H1 (cell line): ENCODE measurements around the gene TP53BP2. TPM values are rescaled to one million over a fixed set of nuclear protein-coding genes. Genes with fewer than 3 reads are reported as not detected.

Source experiments
- CTCF ChIA-PET: fragments of 300-600 bp; sonication (Branson Sonifier 250); formaldehyde crosslinking; loops from one replicate; lab custom pipeline; 2021; ENCODE audit not compliant: partially characterized antibody; lab: Charles Lee
- POLR2A ChIA-PET: fragments of 300-600 bp; sonication (Branson Sonifier 250); formaldehyde crosslinking; loops from one replicate; lab custom pipeline; 2021; ENCODE audit warnings: inconsistent platforms; ENCODE audit not compliant: partially characterized antibody; lab: Charles Lee
- DNase-seq, 2 experiments: peaks; one replicate each; pipeline versions ENCODE4 v3.0.0 to v3.0.0-alpha.2; 2010 to 2022; ENCODE audit warnings: low spot score in 2 of 2, low read depth in 1 of 2, mixed read lengths in 1 of 2
- FAIRE-seq: peaks from 2 replicates; lab custom pipeline; 2011; peaks lifted over from hg19 to GRCh38; lab: Jason Lieb, UNC
- H2AFZ ChIP-seq: 2 replicates; pipeline ENCODE4 v1.8.1; 2012; ENCODE audit warnings: low read length, inconsistent platforms
- H2AK5ac ChIP-seq: 2 replicates; pipeline ENCODE4 v1.6.1; 2013; ENCODE audit warnings: low read depth, low read length
- H2BK120ac ChIP-seq: replicated peaks from 2 replicates; pipeline ENCODE3; 2013; ENCODE audit warnings: low read depth, low read length, inconsistent platforms
- H2BK12ac ChIP-seq: 2 replicates; pipeline ENCODE4 v1.6.1; 2013; ENCODE audit warnings: low read depth, low read length
- H2BK15ac ChIP-seq: 2 replicates; pipeline ENCODE4 v1.6.1; 2013; ENCODE audit warnings: low read length
- H2BK20ac ChIP-seq: 2 replicates; pipeline ENCODE4 v1.6.1; 2013; ENCODE audit warnings: low read length
- H2BK5ac ChIP-seq: 2 replicates; pipeline ENCODE4 v1.6.1; 2013; ENCODE audit warnings: low read depth, low read length
- H3K14ac ChIP-seq: 2 replicates; pipeline ENCODE4 v1.6.1; 2013; ENCODE audit warnings: inconsistent platforms; ENCODE audit not compliant: insufficient read length
- H3K18ac ChIP-seq: 2 replicates; pipeline ENCODE4 v1.6.1; 2013; ENCODE audit warnings: low read length; ENCODE audit errors: extremely low read depth
- H3K23ac ChIP-seq: 2 replicates; pipeline ENCODE4 v1.6.1; 2013; ENCODE audit warnings: inconsistent platforms; ENCODE audit not compliant: insufficient read length
- H3K23me2 ChIP-seq: 2 replicates; pipeline ENCODE4 v1.6.1; 2013; ENCODE audit warnings: low read depth, low read length
- H3K27ac ChIP-seq: 2 replicates; pipeline ENCODE4 v1.6.1; 2011; ENCODE audit warnings: low read depth, low read length, inconsistent platforms
- H3K27me3 ChIP-seq, 4 experiments: replicated peaks in 1 of 4; 1 replicate in 1 of 4; 2 replicates in 3 of 4; pipeline versions ENCODE4 v1.6.1 to v1.8.1; 2011 to 2013; ENCODE audit warnings: low read length in 3 of 4, mild to moderate bottlenecking in 3 of 4, inconsistent platforms in 2 of 4, mixed read lengths in 2 of 4, moderate library complexity in 1 of 4; ENCODE audit not compliant: control insufficient read depth in 3 of 4, insufficient read depth in 3 of 4; ENCODE audit errors: extremely low read depth in 1 of 4
- H3K36me3 ChIP-seq, 4 experiments: 2 replicates each; pipeline versions ENCODE4 v1.6.1 to v1.8.1; 2011 to 2013; ENCODE audit warnings: mild to moderate bottlenecking in 4 of 4, low read length in 3 of 4, moderate library complexity in 2 of 4, control low read depth in 1 of 4, inconsistent platforms in 1 of 4; ENCODE audit not compliant: insufficient read depth in 4 of 4, control insufficient read depth in 2 of 4
- H3K4ac ChIP-seq: replicated peaks from 2 replicates; pipeline ENCODE3; 2013; ENCODE audit warnings: low read length, low read depth, mixed read lengths, inconsistent platforms; ENCODE audit not compliant: insufficient read length
- H3K4me1 ChIP-seq, 4 experiments: replicated peaks in 1 of 4; 1 replicate in 1 of 4; 2 replicates in 3 of 4; pipeline versions ENCODE4 v1.6.1 to v1.8.1; 2011 to 2013; ENCODE audit warnings: low read length in 3 of 4, inconsistent platforms in 2 of 4, mixed read lengths in 1 of 4; ENCODE audit not compliant: insufficient read depth in 4 of 4, control insufficient read depth in 3 of 4
- H3K4me2 ChIP-seq, 2 experiments: 2 replicates each; pipeline versions ENCODE4 v1.6.1 to v1.8.1; 2011 to 2013; ENCODE audit warnings: low read depth in 2 of 2, low read length in 2 of 2, control low read depth in 1 of 2, inconsistent platforms in 1 of 2, mild to moderate bottlenecking in 1 of 2; ENCODE audit not compliant: insufficient read depth in 1 of 2
- H3K4me3 ChIP-seq, 4 experiments: fragments of 200-600, 300-600 bp in 1 of 4; sonication (generic), shearing (Covaris generic), sonication (Bioruptor Twin) in 1 of 4; 2 replicates each; pipeline versions ENCODE4 v1.5.1 to v1.8.1; 2011 to 2016; ENCODE audit warnings: low read length in 4 of 4, low read depth in 3 of 4, control low read depth in 2 of 4, inconsistent platforms in 2 of 4, mild to moderate bottlenecking in 2 of 4, mixed read lengths in 1 of 4, moderate library complexity in 1 of 4; ENCODE audit not compliant: insufficient read depth in 2 of 4; ENCODE audit errors: extremely low read depth in 1 of 4
- H3K56ac ChIP-seq: replicated peaks from 2 replicates; pipeline ENCODE3; 2013; ENCODE audit warnings: low read depth, mild to moderate bottlenecking, mixed read lengths, low read length, inconsistent platforms; ENCODE audit not compliant: insufficient read length
- H3K79me1 ChIP-seq: 2 replicates; pipeline ENCODE4 v1.6.1; 2013; ENCODE audit warnings: low read depth, low read length, control low read depth
- H3K79me2 ChIP-seq, 2 experiments: 2 replicates each; pipeline versions ENCODE4 v1.6.1 to v1.8.1; 2012 to 2013; ENCODE audit warnings: low read length in 2 of 2, mild to moderate bottlenecking in 2 of 2, inconsistent platforms in 1 of 2; ENCODE audit not compliant: insufficient read depth in 2 of 2, control insufficient read depth in 1 of 2
- H3K9ac ChIP-seq, 4 experiments: replicated peaks in 1 of 4; 1 replicate in 1 of 4; 2 replicates in 3 of 4; pipeline versions ENCODE4 v1.6.1 to v1.8.1; 2011 to 2013; ENCODE audit warnings: low read depth in 3 of 4, low read length in 3 of 4, control low read depth in 2 of 4, mild to moderate bottlenecking in 2 of 4, moderate library complexity in 2 of 4, inconsistent platforms in 1 of 4; ENCODE audit errors: extremely low read depth in 1 of 4
- H3K9me3 ChIP-seq, 2 experiments: 2 replicates each; pipeline versions ENCODE4 v1.6.1 to v1.8.1; 2012 to 2013; ENCODE audit warnings: mild to moderate bottlenecking in 2 of 2, moderate library complexity in 2 of 2, control low read depth in 1 of 2, inconsistent platforms in 1 of 2, low read depth in 1 of 2, low read length in 1 of 2, mixed read lengths in 1 of 2; ENCODE audit not compliant: insufficient read depth in 2 of 2
- H4K20me1 ChIP-seq, 2 experiments: replicated peaks in 1 of 2; 2 replicates each; pipeline versions ENCODE3 to v1.8.1; 2011 to 2013; ENCODE audit warnings: inconsistent platforms in 2 of 2, low read length in 2 of 2, mild to moderate bottlenecking in 1 of 2; ENCODE audit not compliant: insufficient read depth in 2 of 2, control insufficient read depth in 1 of 2
- H4K5ac ChIP-seq: 2 replicates; pipeline ENCODE4 v1.6.1; 2013; ENCODE audit warnings: low read length, low read depth, mixed read lengths, inconsistent platforms; ENCODE audit not compliant: insufficient read length
- H4K8ac ChIP-seq: 2 replicates; pipeline ENCODE4 v1.8.0; 2013; ENCODE audit warnings: mild to moderate bottlenecking, moderate library complexity, low read length, inconsistent platforms; ENCODE audit not compliant: insufficient read depth; ENCODE audit errors: extremely low read depth
- H4K91ac ChIP-seq: replicated peaks from 2 replicates; pipeline ENCODE3; 2013; ENCODE audit warnings: low read length, mixed read lengths, inconsistent platforms; ENCODE audit not compliant: insufficient read length
- BACH1 ChIP-seq: IDR thresholded peaks from 2 replicates; pipeline ENCODE4 v1.6.1; 2012; ENCODE audit warnings: low read length, improper control_type of control experiment
- CHD2 ChIP-seq: IDR thresholded peaks from 2 replicates; pipeline ENCODE4 v1.6.1; 2012; ENCODE audit warnings: low read length, improper control_type of control experiment
- EP300 ChIP-seq, 2 experiments: IDR thresholded peaks; 1 replicate in 1 of 2; 2 replicates in 1 of 2; pipeline ENCODE4 v1.6.1; 2011 to 2012; ENCODE audit warnings: low read depth in 2 of 2, low read length in 2 of 2, mild to moderate bottlenecking in 2 of 2, borderline replicate concordance in 1 of 2, inconsistent platforms in 1 of 2, moderate library complexity in 1 of 2
- EZH2 ChIP-seq: fragments of 200-600 bp; sonication (generic); IDR thresholded peaks from 2 replicates; pipeline ENCODE4 v1.7.1; 2012; ENCODE audit warnings: low read depth, mild to moderate bottlenecking, moderate library complexity, low read length, inconsistent platforms; ENCODE audit not compliant: severe bottlenecking
- HDAC2 ChIP-seq, 2 experiments: fragments of 300-600 bp in 1 of 2; sonication (generic) in 1 of 2; IDR thresholded peaks; 2 replicates each; pipeline ENCODE4 v1.6.1; 2011 to 2012; ENCODE audit warnings: low read depth in 2 of 2, low read length in 2 of 2, mild to moderate bottlenecking in 2 of 2, moderate library complexity in 2 of 2, borderline replicate concordance in 1 of 2, inconsistent platforms in 1 of 2
- JUND ChIP-seq: IDR thresholded peaks from 2 replicates; pipeline ENCODE4 v1.6.1; 2011; ENCODE audit warnings: mild to moderate bottlenecking, improper control_type of control experiment, low read length
- MAFK ChIP-seq: IDR thresholded peaks from 2 replicates; pipeline ENCODE4 v1.6.1; 2012; ENCODE audit warnings: low read depth, mild to moderate bottlenecking, improper control_type of control experiment, low read length
- POU5F1 ChIP-seq: IDR thresholded peaks from 2 replicates; pipeline ENCODE4 v1.6.1; 2011; ENCODE audit warnings: low read depth, mild to moderate bottlenecking, low read length, moderate library complexity
- RAD21 ChIP-seq, 2 experiments: IDR thresholded peaks in 1 of 2; conservative IDR thresholded peaks in 1 of 2; 2 replicates each; pipeline ENCODE4 v1.6.1; 2011; ENCODE audit warnings: low read depth in 2 of 2, low read length in 2 of 2, improper control_type of control experiment in 1 of 2, inconsistent platforms in 1 of 2, mild to moderate bottlenecking in 1 of 2, moderate library complexity in 1 of 2
- RXRA ChIP-seq: IDR thresholded peaks from 2 replicates; pipeline ENCODE4 v1.6.1; 2011; ENCODE audit warnings: low read depth, mild to moderate bottlenecking, low read length, moderate library complexity; ENCODE audit not compliant: insufficient read depth
- TCF12 ChIP-seq: IDR thresholded peaks from 2 replicates; pipeline ENCODE4 v1.6.1; 2011; ENCODE audit warnings: low read depth, mild to moderate bottlenecking, low read length
- WGBS, 2 experiments: shearing (Covaris generic) in 1 of 2; methylation state at CpG; one replicate each; pipeline versions ENCODE4 v1.1.6 to v1.1.7; 2013 to 2015; ENCODE audit warnings: low lambda C conversion rate in 2 of 2, mixed read lengths in 2 of 2, inconsistent platforms in 1 of 2, low coverage in 1 of 2, missing lambda C conversion rate in 1 of 2; ENCODE audit not compliant: insufficient replicate concordance in 2 of 2, insufficient coverage in 1 of 2, insufficient read length in 1 of 2; ENCODE audit errors: extremely low coverage in 1 of 2, missing lambda C conversion rate in 1 of 2; 5-methylcytosine and 5-hydroxymethylcytosine counted together
- polyA plus RNA-seq, 7 experiments: library from polyadenylated mRNA; depleted of rRNA in 3 of 7; stranded (reverse) in 5 of 7; unstranded in 2 of 7; fragments of >200 nt in 5 of 7; fragments of 200-250 nt in 2 of 7; gene quantifications; 1 replicate in 5 of 7; 2 replicates in 1 of 7; 4 replicates in 1 of 7; pipeline versions ENCODE4 v1.2.1 to v1.2.3, GENCODE V29; 2011 to 2013; ENCODE audit warnings: missing spikeins in 2 of 7, mixed read lengths in 2 of 7
- total RNA-seq: library from RNA; stranded (reverse); fragmentation: NEBNext Ultra II Directional; extraction: Animal tissue kit (Norgen Biotek cat#: 25700); gene quantifications from 2 replicates; pipeline ENCODE4 v1.2.1, GENCODE V29; 2021
- TF ChIP-seq, protein P1 (sequence below): IDR thresholded peaks from 2 replicates; pipeline ENCODE4 v1.6.1; 2012; ENCODE audit warnings: inconsistent platforms

The TP53BP2 gene
- total and polyA plus RNA-seq, 2 of the 8 experiments (the other 6 are each of a cell fraction or from before 2014, with no cell fraction given), result 18.0 to 38.7 TPM

DNA sequence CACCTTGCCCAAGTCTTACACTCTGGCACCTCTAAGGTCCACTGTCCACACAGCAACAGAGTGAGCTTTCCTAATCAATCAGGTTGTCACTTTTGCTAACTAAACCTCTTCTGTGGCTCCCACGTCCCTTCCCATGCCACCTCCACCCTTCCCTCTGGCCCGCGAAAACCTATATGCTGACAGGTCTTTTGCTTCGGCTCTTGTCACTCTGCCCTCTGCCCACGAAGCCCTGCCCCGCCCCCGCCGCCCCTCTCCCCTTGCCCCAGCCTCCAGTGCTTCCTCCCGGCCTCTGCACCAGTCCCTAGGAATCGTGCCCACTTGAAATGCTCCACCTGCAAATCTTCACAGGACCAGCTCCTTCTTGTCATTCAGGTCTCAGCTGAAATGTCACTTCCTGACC is 8.1 kb downstream of the TP53BP2 start:
- no peak overlapping the region; the same call in 1 of the 2 replicates for H2BK5ac ChIP-seq
- H3K36me3 ChIP-seq, result no peaks in the 10 kb centered on the region
- H2BK20ac ChIP-seq, result no peak overlapping the region
- DNase-seq (no peak), FAIRE-seq (no peak)
- peaks cover 22% of the 10 kb centered on the region for H3K79me1 ChIP-seq
- H2BK12ac ChIP-seq, result no peak overlapping the region
- H4K20me1 ChIP-seq, result peaks cover 14 to 30% of the 10 kb centered on the region in 2 experiments
- no peak overlapping the region for H2AFZ ChIP-seq
- WGBS, 2 experiments, result 68% methylated on average over 5 of the region's 10 CpGs; no CpG with 5 or more reads in 1 of the 2 experiments
- peaks cover 0 to 13% (median 6%) of the 10 kb centered on the region in 4 experiments for H3K4me1 ChIP-seq
- peak overlapping the region in 1 of 2 experiments; percentile 39; a peak in 2 of 4 replicates for H3K4me2 ChIP-seq
- H4K91ac ChIP-seq, result no peak overlapping the region
- H4K8ac ChIP-seq, result no peak overlapping the region
- H3K23ac ChIP-seq, result no peak overlapping the region
- H3K4ac ChIP-seq, result no peak overlapping the region
- H4K5ac ChIP-seq, result no peak overlapping the region
- H3K27me3 ChIP-seq, result no peaks in the 10 kb centered on the region; a peak in 1 of 7 replicates
- ChIA-PET CTCF (interaction anchor here (0.9 to 1.4 kb wide), 4 partner anchors 26 to 139 kb away, joined by 3 to 4 read pairs (median 3); no protein-coding TSS in a partner anchor), POLR2A (interaction anchor here (1.8 to 3.2 kb wide), 2 partner anchors 8 to 13 kb away, joined by 5 to 20 read pairs; partner anchors contain the start of gene TP53BP2)
- no peak overlapping the region for H3K18ac ChIP-seq
- no peak overlapping the region for H3K27ac ChIP-seq
- no peaks in the 10 kb centered on the region; the same call in 1 of the 2 replicates for H3K23me2 ChIP-seq
- H3K9ac ChIP-seq, result no peak overlapping the region
- H2AK5ac ChIP-seq, result 0 out of 2 replicates have a peak overlapping the region, but pooled peaks have one; percentile 9
- H3K14ac ChIP-seq, result no peak overlapping the region
- H2BK120ac ChIP-seq, result no peak overlapping the region
- no peaks in the 10 kb centered on the region for H3K9me3 ChIP-seq
- H3K56ac ChIP-seq, result no peak overlapping the region
- H2BK15ac ChIP-seq, result no peak overlapping the region
- H3K79me2 ChIP-seq, result peaks cover 25 to 99% of the 10 kb centered on the region in 2 experiments
- H3K4me3 ChIP-seq, result no peak overlapping the region
- TF ChIP-seq TCF12 (no peak), BACH1 (no peak), RXRA (no peak), EZH2 (no peak), JUND (no peak), POU5F1 (no peak), MAFK (no peak), RAD21 (IDR thresholded peaks at IDR 0.05 in 1 of 2, conservative IDR thresholded peaks at IDR 0.05 in 1 of 2; ENCODE audit: low read depth in 2 of 2, low read length in 2 of 2) (no peak), HDAC2 (IDR thresholded peaks at IDR 0.05; ENCODE audit: borderline replicate concordance in 1 of 2, low read depth in 2 of 2, low read length in 2 of 2) (no peak), CHD2 (no peak), EP300 (IDR thresholded peaks at IDR 0.05; ENCODE audit: borderline replicate concordance in 1 of 2, low read depth in 2 of 2, low read length in 2 of 2) (no peak)
- TF ChIP-seq, protein P1, sequence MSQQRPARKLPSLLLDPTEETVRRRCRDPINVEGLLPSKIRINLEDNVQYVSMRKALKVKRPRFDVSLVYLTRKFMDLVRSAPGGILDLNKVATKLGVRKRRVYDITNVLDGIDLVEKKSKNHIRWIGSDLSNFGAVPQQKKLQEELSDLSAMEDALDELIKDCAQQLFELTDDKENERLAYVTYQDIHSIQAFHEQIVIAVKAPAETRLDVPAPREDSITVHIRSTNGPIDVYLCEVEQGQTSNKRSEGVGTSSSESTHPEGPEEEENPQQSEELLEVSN, result no peak
